H1 (cell line): ENCODE results near the gene DGAT2. TPM values are rescaled to one million over a fixed set of nuclear protein-coding genes. Genes with fewer than 3 reads are reported as not detected.

Experiments
- ATF2 ChIP-seq: IDR thresholded peaks from 2 replicates; pipeline ENCODE4 v1.6.1; 2012; ENCODE audit warnings: low read length, inconsistent platforms
- ATF3 ChIP-seq: IDR thresholded peaks from 2 replicates; pipeline ENCODE4 v1.6.1; 2011; ENCODE audit warnings: low read depth, mild to moderate bottlenecking, low read length; ENCODE audit not compliant: insufficient read depth
- HDAC6 ChIP-seq: IDR thresholded peaks from one replicate; pipeline ENCODE4 v1.7.1; 2012; ENCODE audit warnings: low read depth, mild to moderate bottlenecking, inconsistent platforms, low read length, moderate library complexity
- polyA plus RNA-seq, 7 experiments: library from polyadenylated mRNA; depleted of rRNA in 3 of 7; stranded (reverse) in 5 of 7; unstranded in 2 of 7; fragments of >200 nt in 5 of 7; fragments of 200-250 nt in 2 of 7; gene quantifications; 1 replicate in 5 of 7; 2 replicates in 1 of 7; 4 replicates in 1 of 7; pipeline versions ENCODE4 v1.2.1 to v1.2.3, GENCODE V29; 2011 to 2013; ENCODE audit warnings: missing spikeins in 2 of 7, mixed read lengths in 2 of 7
- total RNA-seq: library from RNA; stranded (reverse); fragmentation: NEBNext Ultra II Directional; extraction: Animal tissue kit (Norgen Biotek cat#: 25700); gene quantifications from 2 replicates; pipeline ENCODE4 v1.2.1, GENCODE V29; 2021

Gene DGAT2
- total and polyA plus RNA-seq, 2 of the 8 experiments (the other 6 are each of a cell fraction or from before 2014, with no cell fraction given): 3.2 to 5.9 TPM

GRCh38 chr11:75793966-75794365, 25.4 kb downstream of the DGAT2 start (continued):
- TF ChIP-seq HDAC6 (no peak), ATF2 (no peak), ATF3 (no peak)
